Common myeloid progenitor, CD34-positive (primary cell): Measurements from ENCODE around the gene AGMO.

ENCODE experiments used
- CTCF ChIA-PET: fragments of 350-600 bp; sonication (Branson Sonifier 250); formaldehyde crosslinking; loops from one replicate; lab custom pipeline; 2021; ENCODE audit warnings: antibody characterized with exemption; lab: Charles Lee
- POLR2A ChIA-PET: fragments of 350-600 bp; sonication (Branson Sonifier 250); formaldehyde crosslinking; loops from one replicate; lab custom pipeline; 2021; ENCODE audit warnings: antibody characterized with exemption; lab: Charles Lee
- DNase-seq, 3 donors: peaks; one replicate each; pipeline versions ENCODE4 v3.0.0 to v3.0.0-alpha.2; 2013
- H3K27ac ChIP-seq, 2 experiments: 1 replicate in 1 of 2; 2 replicates in 1 of 2; pipeline ENCODE4 v1.7.0; 2013; ENCODE audit warnings: inconsistent platforms in 2 of 2, low read length in 2 of 2, mild to moderate bottlenecking in 2 of 2, low read depth in 1 of 2, moderate library complexity in 1 of 2; ENCODE audit not compliant: severe bottlenecking in 2 of 2, insufficient read depth in 1 of 2, poor library complexity in 1 of 2
- H3K27me3 ChIP-seq, 5 experiments: replicated peaks in 2 of 5; 1 replicate in 3 of 5; 2 replicates in 2 of 5; pipeline versions ENCODE4 v1.6.1 to v1.7.0; 2013; ENCODE audit warnings: low read length in 4 of 5, mild to moderate bottlenecking in 2 of 5, moderate library complexity in 2 of 5, inconsistent platforms in 1 of 5; ENCODE audit not compliant: insufficient read depth in 5 of 5, control insufficient read depth in 4 of 5
- H3K36me3 ChIP-seq, 4 experiments: 1 replicate in 2 of 4; 2 replicates in 2 of 4; pipeline versions ENCODE4 v1.6.1 to v1.7.0; 2013; ENCODE audit warnings: low read length in 3 of 4, control low read depth in 1 of 4, mild to moderate bottlenecking in 1 of 4; ENCODE audit not compliant: control insufficient read depth in 4 of 4, insufficient read depth in 4 of 4
- H3K4me1 ChIP-seq, 4 experiments: 1 replicate in 3 of 4; 2 replicates in 1 of 4; pipeline versions ENCODE4 v1.6.1 to v1.7.1; 2013; ENCODE audit warnings: low read length in 3 of 4, mild to moderate bottlenecking in 3 of 4, control low read depth in 1 of 4, inconsistent platforms in 1 of 4, moderate library complexity in 1 of 4; ENCODE audit not compliant: control insufficient read depth in 4 of 4, insufficient read depth in 4 of 4; ENCODE audit errors: control extremely low read depth in 1 of 4
- H3K4me3 ChIP-seq, 7 experiments: 1 replicate in 4 of 7; 2 replicates in 3 of 7; pipeline versions ENCODE4 v1.5.1 to v1.7.0; 2013; ENCODE audit warnings: mild to moderate bottlenecking in 7 of 7, low read length in 6 of 7, moderate library complexity in 6 of 7, inconsistent platforms in 2 of 7, low read depth in 2 of 7, control low read depth in 1 of 7; ENCODE audit not compliant: insufficient read depth in 4 of 7, control insufficient read depth in 1 of 7; ENCODE audit errors: extremely low read depth in 1 of 7
- H3K9me3 ChIP-seq, 5 experiments: 1 replicate in 4 of 5; 2 replicates in 1 of 5; pipeline versions ENCODE4 v1.6.1 to v1.7.1; 2013; ENCODE audit warnings: low read length in 4 of 5, mild to moderate bottlenecking in 2 of 5, inconsistent platforms in 1 of 5, low read depth in 1 of 5, moderate library complexity in 1 of 5; ENCODE audit not compliant: control insufficient read depth in 4 of 5, insufficient read depth in 2 of 5; ENCODE audit errors: control extremely low read depth in 1 of 5
- WGBS: methylation state at CpG from one replicate; pipeline ENCODE4 v1.1.5; 2013; ENCODE audit not compliant: insufficient coverage; 5-methylcytosine and 5-hydroxymethylcytosine counted together

Gene AGMO

DNA sequence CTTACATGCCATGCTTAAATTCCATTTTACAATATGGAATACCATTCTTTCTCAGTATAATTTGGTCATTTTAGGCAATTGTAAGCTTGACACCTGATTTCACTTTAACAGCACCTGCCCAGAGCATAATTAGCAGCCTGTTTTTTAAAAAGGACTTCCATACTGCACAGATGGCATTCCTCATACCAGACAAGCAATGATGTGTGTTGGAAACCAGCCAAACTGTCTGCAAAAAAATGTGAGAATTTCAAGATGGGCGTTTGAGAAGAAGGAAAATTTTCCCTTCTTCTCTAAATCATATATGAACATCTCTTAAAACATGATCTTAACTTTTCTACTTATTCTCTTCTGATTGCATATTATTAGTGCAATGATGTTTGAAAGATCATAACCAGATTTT, 40.4 kb upstream of the AGMO start:
- H3K9me3 ChIP-seq: peaks cover 0 to 6% (median 0%) of the 10 kb centered on the region in 5 experiments
- no peak for DNase-seq
- CTCF ChIA-PET: no interaction called here
- no peaks in the 10 kb centered on the region for H3K4me1 ChIP-seq
- H3K4me3 ChIP-seq: no peak overlapping the region
- no peak overlapping the region for H3K27ac ChIP-seq
- POLR2A ChIA-PET: interaction anchor here (0.6 kb wide), 1 partner anchor 390 kb away, joined by 4 read pairs; no protein-coding TSS in a partner anchor
- no CpG with 5 or more reads among the region's 1 CpG for WGBS
- H3K36me3 ChIP-seq: no peaks in the 10 kb centered on the region
- H3K27me3 ChIP-seq: no peaks in the 10 kb centered on the region

DNA sequence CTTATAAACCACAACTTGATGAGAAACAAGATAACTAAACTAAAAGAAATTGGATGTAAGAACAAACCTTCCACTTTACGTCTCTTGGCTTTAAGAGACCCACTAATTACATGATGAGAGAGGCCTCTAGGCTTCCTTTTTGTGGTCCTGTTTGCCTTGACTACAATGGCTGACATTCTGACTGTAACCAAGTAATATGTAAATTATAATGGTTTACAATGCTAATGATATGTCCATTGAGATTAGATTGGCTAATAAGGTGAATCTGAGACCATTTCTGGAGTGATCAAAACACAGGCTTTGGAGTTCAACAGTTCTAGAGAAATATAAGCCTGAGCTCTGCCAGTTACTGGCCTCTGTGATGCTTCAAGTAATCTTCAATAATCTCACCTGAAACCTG, 39.4 kb upstream of the AGMO start:
- H3K4me1 ChIP-seq: no peaks in the 10 kb centered on the region

DNA sequence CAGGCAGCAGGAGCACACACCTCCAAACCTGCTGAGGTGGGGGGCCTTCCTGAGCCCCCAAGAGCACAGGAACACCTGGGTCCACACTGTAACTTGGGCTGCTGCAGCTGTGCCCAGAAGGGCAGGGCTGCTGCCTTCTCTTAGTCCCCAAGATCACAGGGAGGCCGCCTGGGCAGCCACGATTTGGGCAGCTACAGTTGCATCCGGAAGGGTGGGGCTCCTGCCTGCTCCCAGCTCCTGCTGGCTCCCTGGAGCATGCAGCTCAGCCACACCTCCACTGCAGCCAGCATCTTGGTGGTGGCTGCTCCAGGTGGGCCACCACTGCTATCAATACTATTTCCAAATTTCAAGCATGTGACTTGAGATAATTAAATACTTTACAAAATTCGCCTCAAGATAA, 38.5 kb upstream of the AGMO start:
- ChIA-PET POLR2A (no interaction called here), CTCF (no interaction called here)
- Histone ChIP-seq H3K36me3 (no peaks in the 10 kb centered on the region), H3K27me3 (no peaks in the 10 kb centered on the region), H3K27ac (no peak overlapping the region), H3K4me1 (no peaks in the 10 kb centered on the region), H3K9me3 (peaks cover 0 to 6% (median 0%) of the 10 kb centered on the region in 5 experiments), H3K4me3 (no peak overlapping the region)
- no peak for DNase-seq
- WGBS: 100% methylated on average over 2 of the region's 4 CpGs

More for the DNA sequence above, 39.4 kb upstream of the AGMO start:
- POLR2A ChIA-PET: no interaction called here
- Histone ChIP-seq H3K9me3 (peaks cover 0 to 6% (median 0%) of the 10 kb centered on the region in 5 experiments), H3K36me3 (no peaks in the 10 kb centered on the region), H3K4me3 (no peak overlapping the region), H3K27ac (no peak overlapping the region), H3K27me3 (no peaks in the 10 kb centered on the region)
- 100% methylated on average over 1 of the region's 1 CpG for WGBS
- CTCF ChIA-PET: no interaction called here
- no peak for DNase-seq

DNA sequence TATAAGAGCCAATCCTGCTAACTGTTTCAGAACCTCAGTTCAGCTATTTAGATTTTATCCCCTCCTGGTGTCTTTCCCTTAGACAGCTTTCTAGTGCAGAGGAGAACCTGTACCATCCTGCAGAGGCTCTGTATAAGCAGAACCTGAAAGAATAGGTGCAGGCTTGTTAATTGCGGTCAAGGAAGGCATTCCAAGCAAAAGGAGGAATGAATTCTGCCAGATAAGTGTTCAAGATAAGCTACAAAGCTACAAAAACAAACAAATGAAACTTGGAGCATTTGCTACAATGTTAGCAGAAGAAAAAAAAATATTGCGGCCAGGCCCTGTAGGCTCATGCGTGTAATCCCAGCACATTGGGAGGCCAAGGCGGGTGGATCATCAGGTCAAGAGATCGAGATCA, 32.6 kb upstream of the AGMO start:
- DNase-seq: no peak
- H3K4me1 ChIP-seq: no peaks in the 10 kb centered on the region
- H3K9me3 ChIP-seq: peaks cover 0 to 4% (median 0%) of the 10 kb centered on the region in 5 experiments
- CTCF ChIA-PET: no interaction called here
- H3K4me3 ChIP-seq: no peak overlapping the region
- WGBS: 95% methylated on average over 4 of the region's 5 CpGs
- H3K27me3 ChIP-seq: no peaks in the 10 kb centered on the region
- no peak overlapping the region for H3K27ac ChIP-seq
- no peaks in the 10 kb centered on the region for H3K36me3 ChIP-seq
- POLR2A ChIA-PET: no interaction called here

DNA sequence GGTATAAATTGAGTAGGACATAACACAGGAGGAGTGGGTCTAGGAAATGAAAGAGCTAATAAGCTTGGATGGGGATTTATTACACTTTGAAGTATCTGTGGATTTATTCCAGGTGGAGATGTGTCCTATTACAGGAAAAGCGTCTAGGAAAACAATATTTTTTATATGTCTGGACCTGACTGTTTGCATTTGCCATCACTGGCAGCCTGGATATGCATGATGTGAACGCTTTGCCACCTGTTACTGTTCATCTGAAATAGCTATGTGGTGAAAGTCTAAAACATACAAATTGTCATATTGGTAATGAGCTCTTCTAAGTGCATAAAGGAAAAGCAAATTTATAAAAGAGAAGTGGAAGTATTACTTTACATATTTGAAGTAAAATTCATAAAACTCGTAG, 31.6 kb upstream of the AGMO start:
- no peak overlapping the region for H3K4me3 ChIP-seq
- ChIA-PET CTCF (no interaction called here), POLR2A (no interaction called here)
- no peaks in the 10 kb centered on the region for H3K9me3 ChIP-seq
- H3K4me1 ChIP-seq: no peaks in the 10 kb centered on the region
- 100% methylated on average over 2 of the region's 3 CpGs for WGBS
- no peaks in the 10 kb centered on the region for H3K27me3 ChIP-seq
- H3K27ac ChIP-seq: no peak overlapping the region
- DNase-seq: no peak
- H3K36me3 ChIP-seq: no peaks in the 10 kb centered on the region

DNA sequence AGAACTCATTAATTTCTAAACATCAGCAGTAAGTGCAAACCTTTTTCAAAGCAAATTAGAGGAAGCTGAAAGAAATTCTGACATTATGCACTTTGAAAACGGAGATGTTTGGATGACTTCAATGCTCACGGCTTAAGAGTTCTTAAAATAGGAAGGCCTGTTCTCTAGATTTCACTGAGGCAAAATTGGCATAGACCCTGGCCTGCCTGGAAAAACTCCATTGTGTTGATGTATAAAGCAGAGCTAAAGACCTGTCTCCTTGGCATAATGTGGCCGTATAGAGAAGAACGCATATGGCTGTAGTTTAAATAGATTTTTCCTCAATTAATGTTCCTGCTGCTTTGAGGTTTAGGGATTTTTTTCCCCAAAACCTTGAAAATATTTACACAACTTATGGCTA, 24.5 kb upstream of the AGMO start:
- ChIA-PET POLR2A (no interaction called here), CTCF (no interaction called here)
- Histone ChIP-seq H3K9me3 (peaks cover 0 to 6% (median 4%) of the 10 kb centered on the region in 5 experiments), H3K27me3 (no peaks in the 10 kb centered on the region), H3K36me3 (no peaks in the 10 kb centered on the region), H3K4me3 (no peak overlapping the region), H3K27ac (no peak overlapping the region), H3K4me1 (no peaks in the 10 kb centered on the region)
- WGBS: 93% methylated on average over 3 of the region's 4 CpGs
- DNase-seq: no peak

DNA sequence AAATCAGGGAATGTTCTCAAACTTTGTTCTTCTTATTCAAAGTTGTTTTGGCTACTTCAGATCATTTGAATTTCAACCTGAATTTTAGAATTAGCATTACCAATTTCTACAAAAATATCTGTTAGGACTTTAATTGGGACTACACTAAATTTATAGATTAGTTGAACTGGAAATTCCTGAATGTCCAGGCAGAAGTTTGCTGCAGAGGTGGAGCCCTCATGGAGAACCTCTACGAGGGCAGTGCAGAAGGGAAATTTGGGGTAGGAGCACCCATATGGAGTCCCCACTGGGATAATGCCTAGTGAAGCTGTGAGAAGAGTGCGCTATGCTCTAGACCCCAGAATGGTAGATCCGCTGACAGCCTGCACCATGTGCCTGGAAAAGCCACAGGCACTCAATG, 22.8 kb upstream of the AGMO start:
- 77% methylated on average over 3 of the region's 3 CpGs for WGBS

More for the DNA sequence above, 22.8 kb upstream of the AGMO start:
- Histone ChIP-seq H3K27ac (no peak overlapping the region), H3K36me3 (no peaks in the 10 kb centered on the region), H3K4me1 (no peaks in the 10 kb centered on the region), H3K27me3 (no peaks in the 10 kb centered on the region), H3K4me3 (no peak overlapping the region), H3K9me3 (peaks cover 0 to 6% (median 4%) of the 10 kb centered on the region in 5 experiments)
- POLR2A ChIA-PET: no interaction called here
- CTCF ChIA-PET: no interaction called here
- no peak for DNase-seq
